H1 (cell line): ENCODE measurements around the gene IGSF9. TPM values are rescaled to one million over a fixed set of nuclear protein-coding genes. Genes with fewer than 3 reads are reported as not detected.

Source experiments
- CTCF ChIA-PET: fragments of 300-600 bp; sonication (Branson Sonifier 250); formaldehyde crosslinking; loops from one replicate; lab custom pipeline; 2021; ENCODE audit not compliant: partially characterized antibody; lab: Charles Lee
- POLR2A ChIA-PET: fragments of 300-600 bp; sonication (Branson Sonifier 250); formaldehyde crosslinking; loops from one replicate; lab custom pipeline; 2021; ENCODE audit warnings: inconsistent platforms; ENCODE audit not compliant: partially characterized antibody; lab: Charles Lee
- DNase-seq, 2 experiments: peaks; one replicate each; pipeline versions ENCODE4 v3.0.0 to v3.0.0-alpha.2; 2010 to 2022; ENCODE audit warnings: low spot score in 2 of 2, low read depth in 1 of 2, mixed read lengths in 1 of 2
- FAIRE-seq: peaks from 2 replicates; lab custom pipeline; 2011; peaks lifted over from hg19 to GRCh38; lab: Jason Lieb, UNC
- H2AFZ ChIP-seq: 2 replicates; pipeline ENCODE4 v1.8.1; 2012; ENCODE audit warnings: low read length, inconsistent platforms
- H2AK5ac ChIP-seq: 2 replicates; pipeline ENCODE4 v1.6.1; 2013; ENCODE audit warnings: low read depth, low read length
- H2BK120ac ChIP-seq: replicated peaks from 2 replicates; pipeline ENCODE3; 2013; ENCODE audit warnings: low read depth, low read length, inconsistent platforms
- H2BK12ac ChIP-seq: 2 replicates; pipeline ENCODE4 v1.6.1; 2013; ENCODE audit warnings: low read depth, low read length
- H2BK15ac ChIP-seq: 2 replicates; pipeline ENCODE4 v1.6.1; 2013; ENCODE audit warnings: low read length
- H2BK20ac ChIP-seq: 2 replicates; pipeline ENCODE4 v1.6.1; 2013; ENCODE audit warnings: low read length
- H2BK5ac ChIP-seq: 2 replicates; pipeline ENCODE4 v1.6.1; 2013; ENCODE audit warnings: low read depth, low read length
- H3K14ac ChIP-seq: 2 replicates; pipeline ENCODE4 v1.6.1; 2013; ENCODE audit warnings: inconsistent platforms; ENCODE audit not compliant: insufficient read length
- H3K18ac ChIP-seq: 2 replicates; pipeline ENCODE4 v1.6.1; 2013; ENCODE audit warnings: low read length; ENCODE audit errors: extremely low read depth
- H3K23ac ChIP-seq: 2 replicates; pipeline ENCODE4 v1.6.1; 2013; ENCODE audit warnings: inconsistent platforms; ENCODE audit not compliant: insufficient read length
- H3K23me2 ChIP-seq: 2 replicates; pipeline ENCODE4 v1.6.1; 2013; ENCODE audit warnings: low read depth, low read length
- H3K27ac ChIP-seq: 2 replicates; pipeline ENCODE4 v1.6.1; 2011; ENCODE audit warnings: low read depth, low read length, inconsistent platforms
- H3K27me3 ChIP-seq, 4 experiments: replicated peaks in 1 of 4; 1 replicate in 1 of 4; 2 replicates in 3 of 4; pipeline versions ENCODE4 v1.6.1 to v1.8.1; 2011 to 2013; ENCODE audit warnings: low read length in 3 of 4, mild to moderate bottlenecking in 3 of 4, inconsistent platforms in 2 of 4, mixed read lengths in 2 of 4, moderate library complexity in 1 of 4; ENCODE audit not compliant: control insufficient read depth in 3 of 4, insufficient read depth in 3 of 4; ENCODE audit errors: extremely low read depth in 1 of 4
- H3K36me3 ChIP-seq, 4 experiments: 2 replicates each; pipeline versions ENCODE4 v1.6.1 to v1.8.1; 2011 to 2013; ENCODE audit warnings: mild to moderate bottlenecking in 4 of 4, low read length in 3 of 4, moderate library complexity in 2 of 4, control low read depth in 1 of 4, inconsistent platforms in 1 of 4; ENCODE audit not compliant: insufficient read depth in 4 of 4, control insufficient read depth in 2 of 4
- H3K4ac ChIP-seq: replicated peaks from 2 replicates; pipeline ENCODE3; 2013; ENCODE audit warnings: low read length, low read depth, mixed read lengths, inconsistent platforms; ENCODE audit not compliant: insufficient read length
- H3K4me1 ChIP-seq, 4 experiments: replicated peaks in 1 of 4; 1 replicate in 1 of 4; 2 replicates in 3 of 4; pipeline versions ENCODE4 v1.6.1 to v1.8.1; 2011 to 2013; ENCODE audit warnings: low read length in 3 of 4, inconsistent platforms in 2 of 4, mixed read lengths in 1 of 4; ENCODE audit not compliant: insufficient read depth in 4 of 4, control insufficient read depth in 3 of 4
- H3K4me2 ChIP-seq, 2 experiments: 2 replicates each; pipeline versions ENCODE4 v1.6.1 to v1.8.1; 2011 to 2013; ENCODE audit warnings: low read depth in 2 of 2, low read length in 2 of 2, control low read depth in 1 of 2, inconsistent platforms in 1 of 2, mild to moderate bottlenecking in 1 of 2; ENCODE audit not compliant: insufficient read depth in 1 of 2
- H3K4me3 ChIP-seq, 4 experiments: fragments of 200-600, 300-600 bp in 1 of 4; sonication (generic), shearing (Covaris generic), sonication (Bioruptor Twin) in 1 of 4; 2 replicates each; pipeline versions ENCODE4 v1.5.1 to v1.8.1; 2011 to 2016; ENCODE audit warnings: low read length in 4 of 4, low read depth in 3 of 4, control low read depth in 2 of 4, inconsistent platforms in 2 of 4, mild to moderate bottlenecking in 2 of 4, mixed read lengths in 1 of 4, moderate library complexity in 1 of 4; ENCODE audit not compliant: insufficient read depth in 2 of 4; ENCODE audit errors: extremely low read depth in 1 of 4
- H3K56ac ChIP-seq: replicated peaks from 2 replicates; pipeline ENCODE3; 2013; ENCODE audit warnings: low read depth, mild to moderate bottlenecking, mixed read lengths, low read length, inconsistent platforms; ENCODE audit not compliant: insufficient read length
- H3K79me1 ChIP-seq: 2 replicates; pipeline ENCODE4 v1.6.1; 2013; ENCODE audit warnings: low read depth, low read length, control low read depth
- H3K79me2 ChIP-seq, 2 experiments: 2 replicates each; pipeline versions ENCODE4 v1.6.1 to v1.8.1; 2012 to 2013; ENCODE audit warnings: low read length in 2 of 2, mild to moderate bottlenecking in 2 of 2, inconsistent platforms in 1 of 2; ENCODE audit not compliant: insufficient read depth in 2 of 2, control insufficient read depth in 1 of 2
- H3K9ac ChIP-seq, 4 experiments: replicated peaks in 1 of 4; 1 replicate in 1 of 4; 2 replicates in 3 of 4; pipeline versions ENCODE4 v1.6.1 to v1.8.1; 2011 to 2013; ENCODE audit warnings: low read depth in 3 of 4, low read length in 3 of 4, control low read depth in 2 of 4, mild to moderate bottlenecking in 2 of 4, moderate library complexity in 2 of 4, inconsistent platforms in 1 of 4; ENCODE audit errors: extremely low read depth in 1 of 4
- H3K9me3 ChIP-seq, 2 experiments: 2 replicates each; pipeline versions ENCODE4 v1.6.1 to v1.8.1; 2012 to 2013; ENCODE audit warnings: mild to moderate bottlenecking in 2 of 2, moderate library complexity in 2 of 2, control low read depth in 1 of 2, inconsistent platforms in 1 of 2, low read depth in 1 of 2, low read length in 1 of 2, mixed read lengths in 1 of 2; ENCODE audit not compliant: insufficient read depth in 2 of 2
- H4K20me1 ChIP-seq, 2 experiments: replicated peaks in 1 of 2; 2 replicates each; pipeline versions ENCODE3 to v1.8.1; 2011 to 2013; ENCODE audit warnings: inconsistent platforms in 2 of 2, low read length in 2 of 2, mild to moderate bottlenecking in 1 of 2; ENCODE audit not compliant: insufficient read depth in 2 of 2, control insufficient read depth in 1 of 2
- H4K5ac ChIP-seq: 2 replicates; pipeline ENCODE4 v1.6.1; 2013; ENCODE audit warnings: low read length, low read depth, mixed read lengths, inconsistent platforms; ENCODE audit not compliant: insufficient read length
- H4K8ac ChIP-seq: 2 replicates; pipeline ENCODE4 v1.8.0; 2013; ENCODE audit warnings: mild to moderate bottlenecking, moderate library complexity, low read length, inconsistent platforms; ENCODE audit not compliant: insufficient read depth; ENCODE audit errors: extremely low read depth
- H4K91ac ChIP-seq: replicated peaks from 2 replicates; pipeline ENCODE3; 2013; ENCODE audit warnings: low read length, mixed read lengths, inconsistent platforms; ENCODE audit not compliant: insufficient read length
- ASH2L ChIP-seq: fragments of 200-600, 300-600 bp; sonication (generic); IDR thresholded peaks from one replicate; pipeline ENCODE4 v1.7.1; 2017; ENCODE audit warnings: low read length
- ATF2 ChIP-seq: IDR thresholded peaks from 2 replicates; pipeline ENCODE4 v1.6.1; 2012; ENCODE audit warnings: low read length, inconsistent platforms
- BRCA1 ChIP-seq: IDR thresholded peaks from 2 replicates; pipeline ENCODE4 v1.6.1; 2012; ENCODE audit warnings: low read depth, low read length, improper control_type of control experiment
- HDAC2 ChIP-seq, 2 experiments: fragments of 300-600 bp in 1 of 2; sonication (generic) in 1 of 2; IDR thresholded peaks; 2 replicates each; pipeline ENCODE4 v1.6.1; 2011 to 2012; ENCODE audit warnings: low read depth in 2 of 2, low read length in 2 of 2, mild to moderate bottlenecking in 2 of 2, moderate library complexity in 2 of 2, borderline replicate concordance in 1 of 2, inconsistent platforms in 1 of 2
- HDAC6 ChIP-seq: IDR thresholded peaks from one replicate; pipeline ENCODE4 v1.7.1; 2012; ENCODE audit warnings: low read depth, mild to moderate bottlenecking, inconsistent platforms, low read length, moderate library complexity
- NANOG ChIP-seq: IDR thresholded peaks from 2 replicates; pipeline ENCODE4 v1.6.1; 2011; ENCODE audit warnings: low read length, low read depth, mild to moderate bottlenecking, inconsistent platforms; ENCODE audit not compliant: insufficient read depth, poor library complexity, severe bottlenecking
- RNF2 ChIP-seq: fragments of 200-900, 300-1000 bp; sonication (generic); IDR thresholded peaks from 2 replicates; pipeline ENCODE4 v1.7.1; 2016; ENCODE audit warnings: borderline replicate concordance, low read depth, mild to moderate bottlenecking, antibody characterized with exemption, low read length; ENCODE audit not compliant: poor library complexity, severe bottlenecking; ENCODE audit errors: missing control alignments
- SIRT6 ChIP-seq: IDR thresholded peaks from one replicate; pipeline ENCODE4 v1.7.1; 2012; ENCODE audit warnings: low read length, inconsistent platforms
- SP4 ChIP-seq: IDR thresholded peaks from 2 replicates; pipeline ENCODE4 v1.6.1; 2012; ENCODE audit warnings: low read length, inconsistent platforms
- TAF7 ChIP-seq: optimal IDR thresholded peaks from 2 replicates; pipeline ENCODE3; 2011; ENCODE audit warnings: low read depth, mild to moderate bottlenecking, inconsistent platforms, low read length, moderate library complexity, borderline replicate concordance
- WGBS, 2 experiments: shearing (Covaris generic) in 1 of 2; methylation state at CpG; one replicate each; pipeline versions ENCODE4 v1.1.6 to v1.1.7; 2013 to 2015; ENCODE audit warnings: low lambda C conversion rate in 2 of 2, mixed read lengths in 2 of 2, inconsistent platforms in 1 of 2, low coverage in 1 of 2, missing lambda C conversion rate in 1 of 2; ENCODE audit not compliant: insufficient replicate concordance in 2 of 2, insufficient coverage in 1 of 2, insufficient read length in 1 of 2; ENCODE audit errors: extremely low coverage in 1 of 2, missing lambda C conversion rate in 1 of 2; 5-methylcytosine and 5-hydroxymethylcytosine counted together
- polyA plus RNA-seq, 7 experiments: library from polyadenylated mRNA; depleted of rRNA in 3 of 7; stranded (reverse) in 5 of 7; unstranded in 2 of 7; fragments of >200 nt in 5 of 7; fragments of 200-250 nt in 2 of 7; gene quantifications; 1 replicate in 5 of 7; 2 replicates in 1 of 7; 4 replicates in 1 of 7; pipeline versions ENCODE4 v1.2.1 to v1.2.3, GENCODE V29; 2011 to 2013; ENCODE audit warnings: missing spikeins in 2 of 7, mixed read lengths in 2 of 7
- total RNA-seq: library from RNA; stranded (reverse); fragmentation: NEBNext Ultra II Directional; extraction: Animal tissue kit (Norgen Biotek cat#: 25700); gene quantifications from 2 replicates; pipeline ENCODE4 v1.2.1, GENCODE V29; 2021

The IGSF9 gene
- total and polyA plus RNA-seq, 2 of the 8 experiments (the other 6 are each of a cell fraction or from before 2014, with no cell fraction given): 10.9 to 28.1 TPM

GRCh38 chr1:159931101-159931794 is 14.2 kb downstream of the IGSF9 start:
- H4K91ac ChIP-seq: no peak overlapping the region
- H3K23ac ChIP-seq: no peak overlapping the region
- H2AFZ ChIP-seq: no peak overlapping the region
- POLR2A ChIA-PET: interaction anchor here (1.7 to 3.0 kb wide), 2 partner anchors 11 to 14 kb away, joined by 9 to 15 read pairs; partner anchors contain the start of gene IGSF9
- no peak overlapping the region for H3K4ac ChIP-seq
- H4K5ac ChIP-seq: no peak overlapping the region
- no peak overlapping the region for H3K9ac ChIP-seq
- H3K36me3 ChIP-seq: peaks cover 3 to 38% (median 18%) of the 10 kb centered on the region in 4 experiments; a peak in 6 of 8 replicates
- no peaks in the 10 kb centered on the region for H3K9me3 ChIP-seq
- H2AK5ac ChIP-seq: no peak overlapping the region
- CTCF ChIA-PET: interaction anchor here (0.7 to 35.5 kb wide), 9 partner anchors 9 to 735 kb away, joined by 3 to 696 read pairs (median 6); partner anchors contain the start of gene CFAP45
- no peak overlapping the region for H3K4me2 ChIP-seq
- H2BK5ac ChIP-seq: no peak overlapping the region; the same call in 1 of the 2 replicates
- no peak overlapping the region for H3K14ac ChIP-seq
- no peak overlapping the region for H3K56ac ChIP-seq
- H3K27me3 ChIP-seq: no peaks in the 10 kb centered on the region
- H3K23me2 ChIP-seq: no peaks in the 10 kb centered on the region; the same call in 1 of the 2 replicates
- H3K27ac ChIP-seq: no peak overlapping the region
- no peak overlapping the region for H4K8ac ChIP-seq
- peaks cover 0 to 3% of the 10 kb centered on the region in 2 experiments for H4K20me1 ChIP-seq
- no peaks in the 10 kb centered on the region; a peak in 2 of 7 replicates for H3K4me1 ChIP-seq
- H2BK12ac ChIP-seq: no peak overlapping the region
- no peak overlapping the region for H2BK15ac ChIP-seq
- WGBS, 2 experiments: 84% methylated on average over 12 of the region's 13 CpGs; no CpG with 5 or more reads in 1 of the 2 experiments
- no peak overlapping the region for H2BK120ac ChIP-seq
- no peak for DNase-seq
- H3K4me3 ChIP-seq: no peak overlapping the region
- no peaks in the 10 kb centered on the region for H3K79me1 ChIP-seq
- no peaks in the 10 kb centered on the region for H3K79me2 ChIP-seq
- H3K18ac ChIP-seq: no peak overlapping the region
- FAIRE-seq: no peak
- no peak overlapping the region for H2BK20ac ChIP-seq
- TF ChIP-seq ATF2: no peak
- no peak for TF ChIP-seq HDAC2 (IDR thresholded peaks at IDR 0.05; ENCODE audit: borderline replicate concordance in 1 of 2, low read depth in 2 of 2, low read length in 2 of 2)
- TF ChIP-seq ASH2L: no peak
- TF ChIP-seq HDAC6: no peak
- no peak for TF ChIP-seq SP4
- TF ChIP-seq SIRT6: no peak
- TF ChIP-seq NANOG: no peak
- no peak for TF ChIP-seq BRCA1
- TF ChIP-seq RNF2: no peak
- no peak for TF ChIP-seq TAF7
